IMR-90 (cell line): Measurements from ENCODE around the gene NCOR1. TPM values are rescaled to one million over a fixed set of nuclear protein-coding genes. Genes with fewer than 3 reads are reported as not detected.
A peak's percentile ranks its signal among the peaks of the same experiment; 100 is the strongest.

Source experiments
- ATAC-seq: fragments of 200-7000 bp; cut with Tn5 transposase; 2 replicates; pipeline ENCODE4 v1.9.1; 2020; ENCODE audit warnings: low read depth, mild to moderate bottlenecking, moderate library complexity
- BruUV-seq: library from RNA; stranded (reverse); fragments of 400-500 nt; replicated peaks from 2 replicates; lab custom pipeline; 2021; lab: Mats Ljungman, UMichigan
- CTCF ChIA-PET: fragments of 300-600 bp; formaldehyde crosslinking; extraction: SDS; loops from one replicate; lab custom pipeline; 2021; ENCODE audit warnings: antibody characterized with exemption; lab: Yijun Ruan, JAX
- POLR2A ChIA-PET: fragments of 300-600 bp; sonication (Branson Sonifier 250); formaldehyde crosslinking; loops from one replicate; lab custom pipeline; 2022; ENCODE audit warnings: antibody characterized with exemption; ENCODE audit not compliant: unreplicated experiment; lab: Charles Lee
- DNase-seq: peaks from one replicate; pipeline ENCODE4 v3.0.0; 2013
- H2AFZ ChIP-seq: replicated peaks from 2 replicates; pipeline ENCODE3; 2013; ENCODE audit warnings: low read length, mild to moderate bottlenecking; ENCODE audit not compliant: poor library complexity
- H2AK5ac ChIP-seq: 2 replicates; pipeline ENCODE4 v1.6.1; 2013; ENCODE audit warnings: low read depth, low read length, inconsistent platforms
- H2AK9ac ChIP-seq: replicated peaks from 2 replicates; pipeline ENCODE3; 2013; ENCODE audit warnings: mild to moderate bottlenecking, low read depth, low read length, moderate library complexity; ENCODE audit not compliant: poor library complexity
- H2BK120ac ChIP-seq: 2 replicates; pipeline ENCODE4 v1.6.1; 2013; ENCODE audit warnings: low read depth, low read length, inconsistent platforms
- H2BK15ac ChIP-seq: 3 replicates; pipeline ENCODE4 v1.6.1; 2013; ENCODE audit warnings: low read depth, low read length, inconsistent platforms
- H2BK20ac ChIP-seq: 2 replicates; pipeline ENCODE4 v1.6.1; 2013; ENCODE audit warnings: low read depth, mild to moderate bottlenecking, inconsistent platforms, low read length, moderate library complexity
- H2BK5ac ChIP-seq: 2 replicates; pipeline ENCODE4 v1.6.1; 2013; ENCODE audit warnings: mild to moderate bottlenecking, low read depth, low read length, inconsistent platforms; ENCODE audit not compliant: poor library complexity, severe bottlenecking
- H3K14ac ChIP-seq: replicated peaks from 2 replicates; pipeline ENCODE4 v1.6.1; 2013; ENCODE audit warnings: low read depth, low read length, inconsistent platforms
- H3K18ac ChIP-seq: 2 replicates; pipeline ENCODE4 v1.6.1; 2013; ENCODE audit warnings: low read depth, low read length, control low read depth
- H3K23ac ChIP-seq: 2 replicates; pipeline ENCODE4 v1.6.1; 2013; ENCODE audit warnings: low read depth, low read length, inconsistent platforms
- H3K27ac ChIP-seq: 2 replicates; pipeline ENCODE4 v1.5.1; 2013; ENCODE audit warnings: mild to moderate bottlenecking, control low read depth, low read length; ENCODE audit not compliant: insufficient read depth
- H3K27me3 ChIP-seq: 2 replicates; pipeline ENCODE4 v1.6.1; 2013; ENCODE audit warnings: low read length; ENCODE audit not compliant: control insufficient read depth, insufficient read depth
- H3K36me3 ChIP-seq: 2 replicates; pipeline ENCODE4 v1.6.1; 2013; ENCODE audit warnings: low read length, mixed read lengths; ENCODE audit not compliant: control insufficient read depth, insufficient read depth
- H3K4ac ChIP-seq: 2 replicates; pipeline ENCODE4 v1.6.1; 2013; ENCODE audit warnings: low read depth, low read length, inconsistent platforms
- H3K4me1 ChIP-seq: 2 replicates; pipeline ENCODE4 v1.6.1; 2013; ENCODE audit warnings: low read length, mixed read lengths; ENCODE audit not compliant: control insufficient read depth, insufficient read depth
- H3K4me2 ChIP-seq: 2 replicates; pipeline ENCODE4 v1.6.1; 2013; ENCODE audit warnings: low read depth, mild to moderate bottlenecking, control low read depth, low read length, moderate library complexity
- H3K4me3 ChIP-seq: 2 replicates; pipeline ENCODE4 v1.5.1; 2013; ENCODE audit warnings: low read depth, mild to moderate bottlenecking, control low read depth, low read length, moderate library complexity; ENCODE audit not compliant: insufficient read depth
- H3K56ac ChIP-seq: 2 replicates; pipeline ENCODE4 v1.6.1; 2013; ENCODE audit warnings: low read length, inconsistent platforms; ENCODE audit not compliant: insufficient read depth; ENCODE audit errors: extremely low read depth
- H3K79me1 ChIP-seq, 2 experiments: 2 replicates each; pipeline ENCODE4 v1.6.1; 2013; ENCODE audit warnings: low read length in 2 of 2, inconsistent platforms in 1 of 2, low read depth in 1 of 2
- H3K9ac ChIP-seq: 2 replicates; pipeline ENCODE4 v1.6.1; 2013; ENCODE audit warnings: low read depth, low read length, control low read depth
- H3K9me1 ChIP-seq: 2 replicates; pipeline ENCODE4 v1.6.1; 2013; ENCODE audit warnings: low read length, inconsistent platforms; ENCODE audit not compliant: insufficient read depth
- H3K9me3 ChIP-seq: 2 replicates; pipeline ENCODE4 v1.6.1; 2013; ENCODE audit warnings: low read length; ENCODE audit not compliant: control insufficient read depth, insufficient read depth
- H4K20me1 ChIP-seq: 2 replicates; pipeline ENCODE4 v1.6.1; 2013; ENCODE audit warnings: low read length, inconsistent platforms; ENCODE audit not compliant: insufficient read depth
- H4K5ac ChIP-seq: 2 replicates; pipeline ENCODE4 v1.6.1; 2013; ENCODE audit warnings: mild to moderate bottlenecking, low read depth, low read length, control low read depth
- H4K8ac ChIP-seq, 2 experiments: 2 replicates each; pipeline ENCODE4 v1.6.1; 2013; ENCODE audit warnings: low read depth in 2 of 2, low read length in 2 of 2, control low read depth in 1 of 2, inconsistent platforms in 1 of 2
- H4K91ac ChIP-seq: 2 replicates; pipeline ENCODE4 v1.6.1; 2013; ENCODE audit warnings: low read depth, low read length, inconsistent platforms; ENCODE audit not compliant: insufficient read depth
- CTCF ChIP-seq: conservative IDR thresholded peaks from 2 replicates; pipeline ENCODE4 v1.5.1; 2012; ENCODE audit warnings: mild to moderate bottlenecking, low read depth, low read length, improper control_type of control experiment
- FOS ChIP-seq: fragments of 150-350 bp; IDR thresholded peaks from 2 replicates; pipeline ENCODE4 v1.6.1; 2016; ENCODE audit warnings: low read depth, low read length
- RAD21 ChIP-seq: IDR thresholded peaks from 2 replicates; pipeline ENCODE4 v1.6.1; 2012; ENCODE audit warnings: low read length, improper control_type of control experiment
- WGBS, 2 experiments: methylation state at CpG; one replicate each; pipeline versions ENCODE4 v1.1.5 to v1.1.7; 2013; ENCODE audit warnings: missing lambda C conversion rate in 2 of 2; ENCODE audit not compliant: insufficient read length in 1 of 2; ENCODE audit errors: extremely low coverage in 2 of 2; 5-methylcytosine and 5-hydroxymethylcytosine counted together
- dilution Hi-C: fragments of 300-500 bp; cut with HindIII; formaldehyde crosslinking; loops from one replicate; pipeline ENCODE4 v1.14.3; 2018; ENCODE audit warnings: low sequenced_read_pairs; ENCODE audit not compliant: unreplicated experiment
- in situ Hi-C: fragments of 300-500 bp; cut with MboI; formaldehyde crosslinking; loops from 3 replicates; pipeline ENCODE4 v1.14.3; 2019; ENCODE audit warnings: low sequenced_read_pairs, inconsistent platforms, mixed read lengths
- intact Hi-C: fragments of 100-400 bp; cut with micrococcal nuclease; formaldehyde crosslinking; loops from 2 replicates; pipeline ENCODE4 v1.10.0; 2022
- polyA plus RNA-seq, 3 experiments: library from polyadenylated mRNA; depleted of rRNA; stranded (reverse); fragments of >200 nt; gene quantifications; 2 replicates each; pipeline ENCODE4 v1.2.3, GENCODE V29; 2012; ENCODE audit warnings: low replicate concordance in 1 of 3
- total RNA-seq: library from RNA; depleted of rRNA; stranded (reverse); fragments of >200 nt; gene quantifications from 2 replicates; pipeline ENCODE4 v1.2.3, GENCODE V29; 2012

The NCOR1 gene
- total and polyA plus RNA-seq, 2 of the 4 experiments (the other 2 are of a cell fraction), result 54.5 to 80.3 TPM

- H3K4me2 ChIP-seq, result peak overlapping the region; percentile 78; the same call in 1 of the 2 replicates
- intact Hi-C loops, result no loop called here
Measured at GRCh38 chr17:16013943-16014407, 201.4 kb downstream of the NCOR1 start.

More at GRCh38 chr17:16013943-16014407, 201.4 kb downstream of the NCOR1 start:
- Histone ChIP-seq H2BK15ac (no peak overlapping the region), H3K4ac (no peak overlapping the region), H2AK5ac (no peak overlapping the region), H2BK20ac (no peak overlapping the region), H4K20me1 (no peaks in the 10 kb centered on the region; the same call in none of the 2 replicates), H3K27me3 (no peaks in the 10 kb centered on the region), H2BK5ac (peak overlapping the region; percentile 67), H2AK9ac (no peak overlapping the region), H3K79me1 (peaks cover under 1 to 37% of the 10 kb centered on the region in 2 experiments; a peak in 3 of 4 replicates), H3K9me3 (no peaks in the 10 kb centered on the region), H3K23ac (no peak overlapping the region), H3K27ac (no peak overlapping the region), H3K4me1 (peaks cover 5% of the 10 kb centered on the region), H2AFZ (no peak overlapping the region), H4K5ac (peak overlapping the region; percentile 50; the same call in 1 of the 2 replicates), H3K36me3 (peaks cover 9% of the 10 kb centered on the region), H3K4me3 (no peak overlapping the region), H3K9ac (no peak overlapping the region), H3K18ac (no peak overlapping the region), H3K9me1 (peaks cover 4% of the 10 kb centered on the region; the same call in 1 of the 2 replicates), H3K14ac (no peak overlapping the region), H4K91ac (no peak overlapping the region), H4K8ac (no peak overlapping the region), H2BK120ac (no peak overlapping the region), H3K56ac (no peak overlapping the region)
- no peak; the same call in 1 of the 2 replicates for TF ChIP-seq FOS
- peak; percentile 67 for TF ChIP-seq CTCF
- TF ChIP-seq RAD21, result peak; percentile 41
- BruUV-seq, result no TSS peak
- POLR2A ChIA-PET, result no interaction called here
- dilution Hi-C loops (no loop called here), in situ Hi-C loops (no loop called here)
- peak; percentile 91 for DNase-seq
- WGBS, 2 experiments, result no CpG with 5 or more reads among the region's 3 CpGs
- CTCF ChIA-PET, result interaction anchor here (0.6 to 1.0 kb wide), 5 partner anchors 9 to 190 kb away, joined by 3 to 4 read pairs (median 3); no protein-coding TSS in a partner anchor
- ATAC-seq, result peak; percentile 83
